Stimulated activated CD8-positive, alpha-beta memory T cell treated with anti-CD3 and anti-CD28 coated beads, Interleukin-12 subunit alpha, Interleukin-12 subunit beta, amount 100 ng/mL, for 4 hours (primary cell): Measurements from ENCODE around the gene KCNQ1OT1.

ENCODE experiments used
- DNase-seq: peaks from one replicate; pipeline ENCODE4 v3.0.0-alpha.2; 2020; ENCODE audit warnings: low read depth

KCNQ1OT1 gene

GRCh38 chr11:2701898-2702434, 2.2 kb upstream of the KCNQ1OT1 start:
- no peak for DNase-seq

- DNase-seq: no peak
These were observed 1.4 kb upstream of the KCNQ1OT1 start for GRCh38 chr11:2701230-2701629.

- no peak for DNase-seq
These were observed 819 bp upstream of the KCNQ1OT1 start for GRCh38 chr11:2700415-2701211.

- DNase-seq: no peak
These were observed 636 bp downstream of the KCNQ1OT1 start for GRCh38 chr11:2699185-2699530.

- DNase-seq: no peak
These were observed 1.2 kb downstream of the KCNQ1OT1 start for GRCh38 chr11:2698386-2699184.

- DNase-seq: no peak
These were observed 1.9 kb downstream of the KCNQ1OT1 start for GRCh38 chr11:2697866-2698265.

- DNase-seq: no peak
These were observed 3.3 kb downstream of the KCNQ1OT1 start for GRCh38 chr11:2696455-2696854.

- DNase-seq: no peak
These were observed 4.5 kb downstream of the KCNQ1OT1 start for GRCh38 chr11:2694995-2695939.

- DNase-seq: no peak
These were observed 5.3 kb downstream of the KCNQ1OT1 start for GRCh38 chr11:2694495-2694894.

GRCh38 chr11:2693271-2694261, 6.2 kb downstream of the KCNQ1OT1 start:
- DNase-seq: no peak

GRCh38 chr11:2691991-2692875, 7.6 kb downstream of the KCNQ1OT1 start:
- DNase-seq: no peak

- DNase-seq: no peak
These were observed 8.4 kb downstream of the KCNQ1OT1 start for GRCh38 chr11:2691355-2691761.

- no peak for DNase-seq
These were observed 9.0 kb downstream of the KCNQ1OT1 start for GRCh38 chr11:2690596-2691354.

- DNase-seq: no peak
These were observed 9.9 kb downstream of the KCNQ1OT1 start for GRCh38 chr11:2689651-2690575.

- no peak for DNase-seq
These were observed 11.2 kb downstream of the KCNQ1OT1 start for GRCh38 chr11:2688381-2689231.

GRCh38 chr11:2687782-2688191, 12.0 kb downstream of the KCNQ1OT1 start:
- no peak for DNase-seq

- no peak for DNase-seq
These were observed 12.6 kb downstream of the KCNQ1OT1 start for GRCh38 chr11:2687223-2687530.
